ENCODE results near the gene LGR6. TPM values are rescaled to one million over a fixed set of nuclear protein-coding genes. Genes with fewer than 3 reads are reported as not detected.

Gene LGR6
- total and polyA plus RNA-seq, 10 of the 15 experiments (the other 5 are each of a cell fraction or from before 2014, with no cell fraction given), result not detected

DNA sequence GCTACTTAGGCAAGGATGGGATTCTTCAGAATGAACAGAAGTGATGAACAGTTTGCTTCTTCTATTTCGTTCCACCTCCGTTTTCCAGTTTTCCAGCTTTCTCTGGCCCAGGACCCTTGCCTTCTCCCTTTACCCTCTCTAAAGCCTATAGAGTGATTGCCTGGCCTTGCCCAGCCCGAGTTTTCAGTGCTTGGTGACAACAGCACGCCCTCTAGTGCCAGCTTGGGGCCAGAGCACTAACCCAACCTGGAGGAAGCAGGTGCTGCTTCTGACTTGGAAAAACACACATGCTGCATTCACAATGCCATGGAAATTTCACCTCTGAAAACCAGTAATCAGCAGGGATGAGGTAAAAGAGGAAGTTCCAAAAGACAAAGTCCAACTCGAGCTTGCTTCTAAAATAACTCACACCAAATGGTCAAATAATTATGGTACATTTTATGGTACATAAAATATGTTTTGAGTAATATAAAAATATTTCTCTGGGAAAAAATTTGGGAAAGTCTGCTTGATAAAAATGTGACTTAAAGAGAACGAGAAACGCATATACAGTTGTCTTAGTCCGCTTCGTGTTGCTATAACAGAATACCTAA, 122.1 kb downstream of the LGR6 start (continued):
- TF ChIP-seq, protein P1, sequence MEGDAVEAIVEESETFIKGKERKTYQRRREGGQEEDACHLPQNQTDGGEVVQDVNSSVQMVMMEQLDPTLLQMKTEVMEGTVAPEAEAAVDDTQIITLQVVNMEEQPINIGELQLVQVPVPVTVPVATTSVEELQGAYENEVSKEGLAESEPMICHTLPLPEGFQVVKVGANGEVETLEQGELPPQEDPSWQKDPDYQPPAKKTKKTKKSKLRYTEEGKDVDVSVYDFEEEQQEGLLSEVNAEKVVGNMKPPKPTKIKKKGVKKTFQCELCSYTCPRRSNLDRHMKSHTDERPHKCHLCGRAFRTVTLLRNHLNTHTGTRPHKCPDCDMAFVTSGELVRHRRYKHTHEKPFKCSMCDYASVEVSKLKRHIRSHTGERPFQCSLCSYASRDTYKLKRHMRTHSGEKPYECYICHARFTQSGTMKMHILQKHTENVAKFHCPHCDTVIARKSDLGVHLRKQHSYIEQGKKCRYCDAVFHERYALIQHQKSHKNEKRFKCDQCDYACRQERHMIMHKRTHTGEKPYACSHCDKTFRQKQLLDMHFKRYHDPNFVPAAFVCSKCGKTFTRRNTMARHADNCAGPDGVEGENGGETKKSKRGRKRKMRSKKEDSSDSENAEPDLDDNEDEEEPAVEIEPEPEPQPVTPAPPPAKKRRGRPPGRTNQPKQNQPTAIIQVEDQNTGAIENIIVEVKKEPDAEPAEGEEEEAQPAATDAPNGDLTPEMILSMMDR (IDR thresholded peaks at IDR 0.05 in 2 of 3, conservative IDR thresholded peaks at IDR 0.05 in 1 of 3; ENCODE audit: control insufficient read depth in 2 of 3, extremely low read depth in 1 of 3, insufficient read depth in 1 of 3, low read depth in 3 of 3, low read length in 3 of 3), result peak; percentile 97 to 99 (median 98); a peak in 5 of 6 replicates
- TF ChIP-seq CHD2 (IDR thresholded peaks at IDR 0.05; ENCODE audit: borderline replicate concordance, low read depth, low read length) (no peak), STAT3 (IDR thresholded peaks at IDR 0.05; ENCODE audit: low read depth, low read length) (no peak), YY1 (IDR thresholded peaks at IDR 0.05; ENCODE audit: low read depth, low read length) (peak; percentile 42; the same call in 1 of the 2 replicates), YBX1 (IDR thresholded peaks at IDR 0.05) (no peak), SMARCA5 (IDR thresholded peaks at IDR 0.05) (0 out of 2 replicates have a peak, but pooled peaks have one; percentile 31), TBL1XR1 (IDR thresholded peaks at IDR 0.05; ENCODE audit: low read depth, low read length) (no peak), NFXL1 (IDR thresholded peaks at IDR 0.05; ENCODE audit: borderline replicate concordance) (no peak)
- TF ChIP-seq, protein P2, sequence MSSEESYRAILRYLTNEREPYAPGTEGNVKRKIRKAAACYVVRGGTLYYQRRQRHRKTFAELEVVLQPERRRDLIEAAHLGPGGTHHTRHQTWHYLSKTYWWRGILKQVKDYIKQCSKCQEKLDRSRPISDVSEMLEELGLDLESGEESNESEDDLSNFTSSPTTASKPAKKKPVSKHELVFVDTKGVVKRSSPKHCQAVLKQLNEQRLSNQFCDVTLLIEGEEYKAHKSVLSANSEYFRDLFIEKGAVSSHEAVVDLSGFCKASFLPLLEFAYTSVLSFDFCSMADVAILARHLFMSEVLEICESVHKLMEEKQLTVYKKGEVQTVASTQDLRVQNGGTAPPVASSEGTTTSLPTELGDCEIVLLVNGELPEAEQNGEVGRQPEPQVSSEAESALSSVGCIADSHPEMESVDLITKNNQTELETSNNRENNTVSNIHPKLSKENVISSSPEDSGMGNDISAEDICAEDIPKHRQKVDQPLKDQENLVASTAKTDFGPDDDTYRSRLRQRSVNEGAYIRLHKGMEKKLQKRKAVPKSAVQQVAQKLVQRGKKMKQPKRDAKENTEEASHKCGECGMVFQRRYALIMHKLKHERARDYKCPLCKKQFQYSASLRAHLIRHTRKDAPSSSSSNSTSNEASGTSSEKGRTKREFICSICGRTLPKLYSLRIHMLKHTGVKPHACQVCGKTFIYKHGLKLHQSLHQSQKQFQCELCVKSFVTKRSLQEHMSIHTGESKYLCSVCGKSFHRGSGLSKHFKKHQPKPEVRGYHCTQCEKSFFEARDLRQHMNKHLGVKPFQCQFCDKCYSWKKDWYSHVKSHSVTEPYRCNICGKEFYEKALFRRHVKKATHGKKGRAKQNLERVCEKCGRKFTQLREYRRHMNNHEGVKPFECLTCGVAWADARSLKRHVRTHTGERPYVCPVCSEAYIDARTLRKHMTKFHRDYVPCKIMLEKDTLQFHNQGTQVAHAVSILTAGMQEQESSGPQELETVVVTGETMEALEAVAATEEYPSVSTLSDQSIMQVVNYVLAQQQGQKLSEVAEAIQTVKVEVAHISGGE (CRISPR knock-in tag; IDR thresholded peaks at IDR 0.05), result no peak
- TF ChIP-seq, protein P3, sequence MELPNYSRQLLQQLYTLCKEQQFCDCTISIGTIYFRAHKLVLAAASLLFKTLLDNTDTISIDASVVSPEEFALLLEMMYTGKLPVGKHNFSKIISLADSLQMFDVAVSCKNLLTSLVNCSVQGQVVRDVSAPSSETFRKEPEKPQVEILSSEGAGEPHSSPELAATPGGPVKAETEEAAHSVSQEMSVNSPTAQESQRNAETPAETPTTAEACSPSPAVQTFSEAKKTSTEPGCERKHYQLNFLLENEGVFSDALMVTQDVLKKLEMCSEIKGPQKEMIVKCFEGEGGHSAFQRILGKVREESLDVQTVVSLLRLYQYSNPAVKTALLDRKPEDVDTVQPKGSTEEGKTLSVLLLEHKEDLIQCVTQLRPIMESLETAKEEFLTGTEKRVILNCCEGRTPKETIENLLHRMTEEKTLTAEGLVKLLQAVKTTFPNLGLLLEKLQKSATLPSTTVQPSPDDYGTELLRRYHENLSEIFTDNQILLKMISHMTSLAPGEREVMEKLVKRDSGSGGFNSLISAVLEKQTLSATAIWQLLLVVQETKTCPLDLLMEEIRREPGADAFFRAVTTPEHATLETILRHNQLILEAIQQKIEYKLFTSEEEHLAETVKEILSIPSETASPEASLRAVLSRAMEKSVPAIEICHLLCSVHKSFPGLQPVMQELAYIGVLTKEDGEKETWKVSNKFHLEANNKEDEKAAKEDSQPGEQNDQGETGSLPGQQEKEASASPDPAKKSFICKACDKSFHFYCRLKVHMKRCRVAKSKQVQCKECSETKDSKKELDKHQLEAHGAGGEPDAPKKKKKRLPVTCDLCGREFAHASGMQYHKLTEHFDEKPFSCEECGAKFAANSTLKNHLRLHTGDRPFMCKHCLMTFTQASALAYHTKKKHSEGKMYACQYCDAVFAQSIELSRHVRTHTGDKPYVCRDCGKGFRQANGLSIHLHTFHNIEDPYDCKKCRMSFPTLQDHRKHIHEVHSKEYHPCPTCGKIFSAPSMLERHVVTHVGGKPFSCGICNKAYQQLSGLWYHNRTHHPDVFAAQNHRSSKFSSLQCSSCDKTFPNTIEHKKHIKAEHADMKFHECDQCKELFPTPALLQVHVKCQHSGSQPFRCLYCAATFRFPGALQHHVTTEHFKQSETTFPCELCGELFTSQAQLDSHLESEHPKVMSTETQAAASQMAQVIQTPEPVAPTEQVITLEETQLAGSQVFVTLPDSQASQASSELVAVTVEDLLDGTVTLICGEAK (IDR thresholded peaks at IDR 0.05; ENCODE audit: borderline replicate concordance), result no peak
- TF ChIP-seq, protein P4, sequence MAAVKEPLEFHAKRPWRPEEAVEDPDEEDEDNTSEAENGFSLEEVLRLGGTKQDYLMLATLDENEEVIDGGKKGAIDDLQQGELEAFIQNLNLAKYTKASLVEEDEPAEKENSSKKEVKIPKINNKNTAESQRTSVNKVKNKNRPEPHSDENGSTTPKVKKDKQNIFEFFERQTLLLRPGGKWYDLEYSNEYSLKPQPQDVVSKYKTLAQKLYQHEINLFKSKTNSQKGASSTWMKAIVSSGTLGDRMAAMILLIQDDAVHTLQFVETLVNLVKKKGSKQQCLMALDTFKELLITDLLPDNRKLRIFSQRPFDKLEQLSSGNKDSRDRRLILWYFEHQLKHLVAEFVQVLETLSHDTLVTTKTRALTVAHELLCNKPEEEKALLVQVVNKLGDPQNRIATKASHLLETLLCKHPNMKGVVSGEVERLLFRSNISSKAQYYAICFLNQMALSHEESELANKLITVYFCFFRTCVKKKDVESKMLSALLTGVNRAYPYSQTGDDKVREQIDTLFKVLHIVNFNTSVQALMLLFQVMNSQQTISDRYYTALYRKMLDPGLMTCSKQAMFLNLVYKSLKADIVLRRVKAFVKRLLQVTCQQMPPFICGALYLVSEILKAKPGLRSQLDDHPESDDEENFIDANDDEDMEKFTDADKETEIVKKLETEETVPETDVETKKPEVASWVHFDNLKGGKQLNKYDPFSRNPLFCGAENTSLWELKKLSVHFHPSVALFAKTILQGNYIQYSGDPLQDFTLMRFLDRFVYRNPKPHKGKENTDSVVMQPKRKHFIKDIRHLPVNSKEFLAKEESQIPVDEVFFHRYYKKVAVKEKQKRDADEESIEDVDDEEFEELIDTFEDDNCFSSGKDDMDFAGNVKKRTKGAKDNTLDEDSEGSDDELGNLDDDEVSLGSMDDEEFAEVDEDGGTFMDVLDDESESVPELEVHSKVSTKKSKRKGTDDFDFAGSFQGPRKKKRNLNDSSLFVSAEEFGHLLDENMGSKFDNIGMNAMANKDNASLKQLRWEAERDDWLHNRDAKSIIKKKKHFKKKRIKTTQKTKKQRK (IDR thresholded peaks at IDR 0.05; ENCODE audit: low read depth, low read length), result no peak
